ENCODE data around the gene EPN2. TPM values are rescaled to one million over a fixed set of nuclear protein-coding genes. Genes with fewer than 3 reads are reported as not detected.

EPN2 gene
- polyA plus RNA-seq, 3 donors, result 0.93 TPM; not detected in 2

DNA sequence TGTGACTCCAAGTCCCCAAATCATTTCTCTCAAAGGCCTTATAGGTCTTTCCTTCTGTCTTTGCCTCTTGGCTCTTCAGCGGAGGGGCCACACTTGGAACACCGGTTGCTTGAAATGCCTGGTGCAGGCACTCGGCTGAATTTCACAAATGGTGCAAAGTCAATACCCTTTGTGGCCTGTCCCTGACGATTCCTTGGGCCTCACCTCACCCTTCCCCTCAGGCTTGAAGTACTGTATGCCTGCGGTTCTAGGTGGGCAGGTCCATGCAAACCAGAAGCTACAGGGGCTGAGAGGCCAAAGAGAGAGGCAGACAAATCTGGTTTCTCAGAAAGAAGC, 129.4 kb downstream of the EPN2 start:
- Histone ChIP-seq H3K79me2 (ENCODE audit: insufficient read depth, low read length) (no peaks in the 10 kb centered on the region), H3K4me2 (replicated peaks; ENCODE audit: extremely low read depth, low read length, poor library complexity, severe bottlenecking) (no peak overlapping the region), H3K9me3 (replicated peaks in 1 of 2; ENCODE audit: control insufficient read depth in 1 of 2, insufficient read depth in 1 of 2, low read length in 2 of 2) (no peaks in the 10 kb centered on the region), H4K20me1 (ENCODE audit: insufficient read depth, low read length) (no peaks in the 10 kb centered on the region), H3K4me1 (ENCODE audit: control insufficient read depth in 1 of 2, insufficient read depth in 2 of 2, low read length in 2 of 2) (peaks cover 46 to 53% of the 10 kb centered on the region in 2 donors), H3K4me3 (replicated peaks in 1 of 3; ENCODE audit: low read depth in 2 of 3, low read length in 3 of 3) (no peak overlapping the region), H2AFZ (ENCODE audit: insufficient read depth, low read depth, low read length, poor library complexity, severe bottlenecking) (no peak overlapping the region), H3K27ac (ENCODE audit: low read depth in 1 of 2, low read length in 2 of 2) (no peak overlapping the region), H3K27me3 (ENCODE audit: control insufficient read depth in 2 of 2, insufficient read depth in 2 of 2, low read length in 2 of 2) (peaks cover 0 to 16% of the 10 kb centered on the region in 2 donors), H3K36me3 (replicated peaks in 1 of 2; ENCODE audit: control insufficient read depth in 1 of 2, insufficient read depth in 2 of 2, low read length in 2 of 2) (no peaks in the 10 kb centered on the region), H3K9ac (ENCODE audit: insufficient read depth, low read length, poor library complexity, severe bottlenecking) (no peak overlapping the region)
- Mint-ChIP-seq H3K27ac (peak overlapping the region in 2 of 7 donors; percentile 55 to 79), H3K36me3 (peaks cover 0 to 11% of the 10 kb centered on the region in 2 donors), H3K9me3 (no peaks in the 10 kb centered on the region), H3K27me3 (ENCODE audit: low read depth in 3 of 3) (peaks cover 12 to 37% (median 37%) of the 10 kb centered on the region in 3 donors), H3K4me1 (peaks cover 53% of the 10 kb centered on the region), H3K4me3 (peak overlapping the region in 1 of 2 donors; percentile 39)
- no peak for DNase-seq
- TF ChIP-seq, protein P1, sequence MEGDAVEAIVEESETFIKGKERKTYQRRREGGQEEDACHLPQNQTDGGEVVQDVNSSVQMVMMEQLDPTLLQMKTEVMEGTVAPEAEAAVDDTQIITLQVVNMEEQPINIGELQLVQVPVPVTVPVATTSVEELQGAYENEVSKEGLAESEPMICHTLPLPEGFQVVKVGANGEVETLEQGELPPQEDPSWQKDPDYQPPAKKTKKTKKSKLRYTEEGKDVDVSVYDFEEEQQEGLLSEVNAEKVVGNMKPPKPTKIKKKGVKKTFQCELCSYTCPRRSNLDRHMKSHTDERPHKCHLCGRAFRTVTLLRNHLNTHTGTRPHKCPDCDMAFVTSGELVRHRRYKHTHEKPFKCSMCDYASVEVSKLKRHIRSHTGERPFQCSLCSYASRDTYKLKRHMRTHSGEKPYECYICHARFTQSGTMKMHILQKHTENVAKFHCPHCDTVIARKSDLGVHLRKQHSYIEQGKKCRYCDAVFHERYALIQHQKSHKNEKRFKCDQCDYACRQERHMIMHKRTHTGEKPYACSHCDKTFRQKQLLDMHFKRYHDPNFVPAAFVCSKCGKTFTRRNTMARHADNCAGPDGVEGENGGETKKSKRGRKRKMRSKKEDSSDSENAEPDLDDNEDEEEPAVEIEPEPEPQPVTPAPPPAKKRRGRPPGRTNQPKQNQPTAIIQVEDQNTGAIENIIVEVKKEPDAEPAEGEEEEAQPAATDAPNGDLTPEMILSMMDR (IDR thresholded peaks at IDR 0.05), result no peak
- intact Hi-C loops (cut with micrococcal nuclease), result loop anchor here (5.0 to 10.0 kb wide), 3 partner anchors 36 to 278 kb away; partner anchors contain the start of genes ALDH3A2 (in 2 of the 2) and RNF112 (in 1 of the 2)
- WGBS (ENCODE audit: insufficient coverage), result 93% methylated on average over 4 of the region's 5 CpGs

DNA sequence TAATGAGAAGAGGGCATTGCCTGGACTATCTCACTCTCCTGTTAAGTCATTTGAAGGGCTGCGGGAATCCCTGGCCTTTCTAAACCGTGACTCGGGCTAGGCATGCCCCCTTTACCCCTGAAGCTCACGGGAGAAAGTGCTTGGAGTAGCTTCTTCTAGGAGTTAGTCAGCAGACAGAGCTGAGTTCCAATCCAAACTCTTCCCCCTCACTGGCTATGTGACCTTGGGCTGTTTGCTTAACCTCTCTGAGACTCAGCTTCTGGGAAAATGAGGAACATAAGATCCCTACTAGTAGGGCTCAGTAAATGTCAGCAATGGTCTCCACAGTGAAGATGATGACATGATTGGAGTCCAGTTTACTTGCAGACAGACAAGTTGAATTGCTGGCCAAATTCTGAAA, 131.1 kb downstream of the EPN2 start:
- H3K36me3 ChIP-seq (replicated peaks in 1 of 2; ENCODE audit: control insufficient read depth in 1 of 2, insufficient read depth in 2 of 2, low read length in 2 of 2), result no peaks in the 10 kb centered on the region
- DNase-seq, result peak; percentile 42 to 63 (median 62)
- Mint-ChIP-seq H3K27ac (peak overlapping the region in 5 of 7 donors; percentile 82 to 100 (median 97)), H3K27me3 (ENCODE audit: low read depth in 3 of 3) (peaks cover 9 to 36% (median 35%) of the 10 kb centered on the region in 3 donors), H3K36me3 (peaks cover 0 to 11% of the 10 kb centered on the region in 2 donors), H3K4me1 (peaks cover 59% of the 10 kb centered on the region), H3K4me3 (peak overlapping the region in 1 of 2 donors; percentile 46), H3K9me3 (peaks cover 0 to 3% (median 0%) of the 10 kb centered on the region in 7 donors)
- H2AFZ ChIP-seq (ENCODE audit: insufficient read depth, low read depth, low read length, poor library complexity, severe bottlenecking), result no peak overlapping the region
- H3K27me3 ChIP-seq (ENCODE audit: control insufficient read depth in 2 of 2, insufficient read depth in 2 of 2, low read length in 2 of 2), result peaks cover 0 to 11% of the 10 kb centered on the region in 2 donors
- H3K9ac ChIP-seq (ENCODE audit: insufficient read depth, low read length, poor library complexity, severe bottlenecking), result no peak overlapping the region
- no peak overlapping the region for H3K4me3 ChIP-seq (replicated peaks in 1 of 3; ENCODE audit: low read depth in 2 of 3, low read length in 3 of 3)
- H3K4me1 ChIP-seq (ENCODE audit: control insufficient read depth in 1 of 2, insufficient read depth in 2 of 2, low read length in 2 of 2), result peaks cover 52 to 57% of the 10 kb centered on the region in 2 donors
- no CpG with 5 or more reads among the region's 4 CpGs for WGBS (ENCODE audit: insufficient coverage)
- no peak overlapping the region for H3K4me2 ChIP-seq (replicated peaks; ENCODE audit: extremely low read depth, low read length, poor library complexity, severe bottlenecking)
- H3K79me2 ChIP-seq (ENCODE audit: insufficient read depth, low read length), result no peaks in the 10 kb centered on the region
- H4K20me1 ChIP-seq (ENCODE audit: insufficient read depth, low read length), result no peaks in the 10 kb centered on the region
- intact Hi-C loops (cut with micrococcal nuclease), result loop anchor here (5.0 to 10.0 kb wide), 3 partner anchors 34 to 277 kb away; partner anchors contain the start of genes ALDH3A2 (in 2 of the 2) and RNF112 (in 1 of the 2)
- no peaks in the 10 kb centered on the region for H3K9me3 ChIP-seq (replicated peaks in 1 of 2; ENCODE audit: control insufficient read depth in 1 of 2, insufficient read depth in 1 of 2, low read length in 2 of 2)
- H3K27ac ChIP-seq (ENCODE audit: low read depth in 1 of 2, low read length in 2 of 2), result peak overlapping the region in 1 of 2 donors; percentile 42
- TF ChIP-seq, protein P1 (IDR thresholded peaks at IDR 0.05), result no peak

Measured in CD14-positive monocyte (primary cell).